Esophagus muscularis mucosa (tissue), 4 donors: ENCODE data around the gene PEPD. TPM values are rescaled to one million over a fixed set of nuclear protein-coding genes. Genes with fewer than 3 reads are reported as not detected.

Experiments used
- DNase-seq: peaks from one replicate; pipeline ENCODE4 v3.0.0-alpha.2; 2017; ENCODE audit errors: extremely low spot score
- H3K27ac ChIP-seq, 4 donors: fragments of 200-600 bp; sonication (generic); replicated peaks in 1 of 4; 1 replicate in 3 of 4; 2 replicates in 1 of 4; pipeline ENCODE4 v1.5.1; 2016 to 2019; ENCODE audit warnings: mild to moderate bottlenecking in 1 of 4
- H3K27me3 ChIP-seq, 4 donors: fragments of 200-600 bp; sonication (generic); one replicate each; pipeline versions ENCODE4 v1.5.1 to v1.6.0; 2016 to 2019
- H3K36me3 ChIP-seq, 4 donors: fragments of 200-600 bp; sonication (generic); one replicate each; pipeline ENCODE4 v1.5.1; 2016 to 2019
- H3K4me1 ChIP-seq, 4 donors: fragments of 200-600 bp; sonication (generic); one replicate each; pipeline ENCODE4 v1.5.1; 2016 to 2019
- H3K4me3 ChIP-seq, 4 donors: fragments of 200-600 bp; sonication (generic); 1 replicate in 2 of 4; 2 replicates in 2 of 4; pipeline ENCODE4 v1.5.1; 2016 to 2019; ENCODE audit warnings: mild to moderate bottlenecking in 4 of 4, moderate library complexity in 1 of 4
- H3K9me3 ChIP-seq, 4 donors: fragments of 200-600 bp; sonication (generic); 1 replicate in 3 of 4; 2 replicates in 1 of 4; pipeline ENCODE4 v1.5.1; 2016 to 2019
- CTCF ChIP-seq, 3 experiments: fragments of 200-600 bp in 2 of 3; fragments of 450-650 bp in 1 of 3; sonication (generic) in 2 of 3; IDR thresholded peaks; one replicate each; pipeline ENCODE4 v1.5.1; 2017 to 2019; ENCODE audit warnings: antibody characterized with exemption in 3 of 3, mild to moderate bottlenecking in 2 of 3, moderate library complexity in 1 of 3
- EP300 ChIP-seq: sonication (generic); formaldehyde crosslinking; IDR thresholded peaks from one replicate; pipeline ENCODE4 v1.6.1; 2017; ENCODE audit warnings: antibody characterized with exemption
- POLR2A ChIP-seq: fragments of 450-650 bp; IDR thresholded peaks from one replicate; pipeline ENCODE4 v1.6.1; 2017; ENCODE audit warnings: antibody characterized with exemption, moderate library complexity, mild to moderate bottlenecking, low read depth
- POLR2AphosphoS5 ChIP-seq, 2 donors: sonication (generic); formaldehyde crosslinking; IDR thresholded peaks; one replicate each; pipeline ENCODE4 v1.6.1; 2017; ENCODE audit warnings: antibody characterized with exemption in 2 of 2
- WGBS: methylation state at CpG from one replicate; pipeline ENCODE4 v1.1.5; 2018; 5-methylcytosine and 5-hydroxymethylcytosine counted together
- intact Hi-C: fragments of 100-400 bp; cut with DNase I; formaldehyde crosslinking; loops from one replicate; pipeline ENCODE4 v1.15.1; 2023
- total RNA-seq, 4 donors: library from RNA; depleted of rRNA; stranded (reverse); fragments of >200 nt; gene quantifications; one replicate each; pipeline versions ENCODE4 v1.1.0 to v1.2.1, GENCODE V29; 2016

Gene PEPD
- total RNA-seq, 4 donors from 2014 or later: 59.8 to 90.9 (median 73.0) TPM

- no peak overlapping the region for H3K27ac ChIP-seq
- peaks cover under 1 to 12% (median 6%) of the 10 kb centered on the region in 4 donors for H3K4me1 ChIP-seq
- H3K27me3 ChIP-seq: no peaks in the 10 kb centered on the region
- 91% methylated on average over 18 of the region's 20 CpGs for WGBS
- intact Hi-C loops: no loop called here
- no peak overlapping the region for H3K4me3 ChIP-seq
- TF ChIP-seq CTCF (IDR thresholded peaks at IDR 0.05) (no peak), POLR2A (no peak), EP300 (no peak), POLR2AphosphoS5 (IDR thresholded peaks at IDR 0.05) (no peak)
- no peak for DNase-seq
- no peaks in the 10 kb centered on the region for H3K9me3 ChIP-seq
- peaks cover 3 to 41% (median 24%) of the 10 kb centered on the region in 4 donors for H3K36me3 ChIP-seq
These were observed 109.9 kb downstream of the PEPD start for GRCh38 chr19:33411621-33412180.

GRCh38 chr19:33410915-33411401, 110.6 kb downstream of the PEPD start:
- intact Hi-C loops: no loop called here
- Histone ChIP-seq H3K9me3 (no peaks in the 10 kb centered on the region), H3K36me3 (peaks cover 3 to 41% (median 24%) of the 10 kb centered on the region in 4 donors), H3K27ac (no peak overlapping the region), H3K4me3 (no peak overlapping the region), H3K27me3 (no peaks in the 10 kb centered on the region), H3K4me1 (peaks cover 4 to 12% (median 6%) of the 10 kb centered on the region in 4 donors)
- no peak for DNase-seq
- TF ChIP-seq POLR2AphosphoS5 (IDR thresholded peaks at IDR 0.05) (no peak), POLR2A (no peak), EP300 (no peak), CTCF (IDR thresholded peaks at IDR 0.05) (no peak)
- WGBS: 80% methylated on average over 17 of the region's 21 CpGs

- 100% methylated on average over 1 of the region's 27 CpGs for WGBS
- Histone ChIP-seq H3K27me3 (no peaks in the 10 kb centered on the region), H3K4me3 (no peak overlapping the region), H3K27ac (no peak overlapping the region), H3K36me3 (peaks cover 3 to 43% (median 24%) of the 10 kb centered on the region in 4 donors), H3K4me1 (peaks cover 4 to 20% (median 10%) of the 10 kb centered on the region in 4 donors), H3K9me3 (no peaks in the 10 kb centered on the region)
- no peak for DNase-seq
- intact Hi-C loops: loop anchor here (5.0 to 10.0 kb wide), 2 partner anchors 105 to 268 kb away; partner anchors contain the start of gene CEBPA
- TF ChIP-seq POLR2A: no peak
- no peak for TF ChIP-seq POLR2AphosphoS5 (IDR thresholded peaks at IDR 0.05)
- TF ChIP-seq CTCF (IDR thresholded peaks at IDR 0.05): no peak
- TF ChIP-seq EP300: no peak
These were observed 111.5 kb downstream of the PEPD start for GRCh38 chr19:33409906-33410685.

- intact Hi-C loops: loop anchor here (5.0 to 10.0 kb wide), 2 partner anchors 104 to 266 kb away; partner anchors contain the start of gene CEBPA
These were observed 112.8 kb downstream of the PEPD start for GRCh38 chr19:33408538-33409434.

More at GRCh38 chr19:33408538-33409434, 112.8 kb downstream of the PEPD start:
- WGBS: 91% methylated on average over 17 of the region's 18 CpGs
- Histone ChIP-seq H3K4me3 (no peak overlapping the region), H3K27ac (no peak overlapping the region), H3K9me3 (no peaks in the 10 kb centered on the region), H3K36me3 (peaks cover 3 to 40% (median 24%) of the 10 kb centered on the region in 4 donors), H3K27me3 (no peaks in the 10 kb centered on the region), H3K4me1 (peaks cover 4 to 27% (median 16%) of the 10 kb centered on the region in 4 donors)
- no peak for DNase-seq
- TF ChIP-seq CTCF (IDR thresholded peaks at IDR 0.05): no peak
- TF ChIP-seq POLR2A: no peak
- no peak for TF ChIP-seq EP300
- no peak for TF ChIP-seq POLR2AphosphoS5 (IDR thresholded peaks at IDR 0.05)
